CD4-positive, alpha-beta T cell treated with Interleukin-4 for 1 hour (primary cell): ENCODE data around the gene PDC.
A peak's percentile ranks its signal among the peaks of the same experiment; 100 is the strongest.
"Not testable (repeated sequence)": the region's sequence is repeated elsewhere in the genome, so short reads cannot be mapped to it uniquely, and the experiment has no call there.

ENCODE experiments used
- DNase-seq, 2 donors: peaks; one replicate each; pipeline ENCODE4 v3.0.0-alpha.2; 2020 to 2022

Gene PDC

GRCh38 chr1:186463926-186464325 lies 3.0 kb upstream of the PDC start:
- no peak for DNase-seq

- no peak for DNase-seq
Measured at GRCh38 chr1:186463511-186463910, 2.6 kb upstream of the PDC start.

- DNase-seq = not testable (repeated sequence)
Measured at GRCh38 chr1:186459161-186459560, 1.8 kb downstream of the PDC start.

GRCh38 chr1:186456729-186457255 lies 4.1 kb downstream of the PDC start:
- DNase-seq = no peak

- DNase-seq = no peak
Measured at GRCh38 chr1:186454981-186455380, 5.9 kb downstream of the PDC start.

- DNase-seq = no peak
Measured at GRCh38 chr1:186446152-186446551, 14.8 kb downstream of the PDC start.

- no peak for DNase-seq
Measured at GRCh38 chr1:186443638-186444037, 17.3 kb downstream of the PDC start.

- DNase-seq = no peak
Measured at GRCh38 chr1:186442651-186443375, 18.1 kb downstream of the PDC start.

GRCh38 chr1:186440584-186440983 lies 20.3 kb downstream of the PDC start:
- no peak for DNase-seq

- no peak for DNase-seq
Measured at GRCh38 chr1:186438567-186438966, 22.3 kb downstream of the PDC start.

GRCh38 chr1:186435336-186435735 lies 25.6 kb downstream of the PDC start:
- DNase-seq = no peak

GRCh38 chr1:186429017-186429416 lies 31.9 kb downstream of the PDC start:
- no peak for DNase-seq

GRCh38 chr1:186426118-186426517 lies 34.8 kb downstream of the PDC start:
- DNase-seq = no peak

- no peak for DNase-seq
Measured at GRCh38 chr1:186424539-186424938, 36.4 kb downstream of the PDC start.

GRCh38 chr1:186421446-186421845 lies 39.5 kb downstream of the PDC start:
- DNase-seq = no peak

- peak in 1 of 2 donors; percentile 19 for DNase-seq
Measured at GRCh38 chr1:186420923-186421322, 40.0 kb downstream of the PDC start.

GRCh38 chr1:186420311-186420710 lies 40.6 kb downstream of the PDC start:
- no peak for DNase-seq

- no peak for DNase-seq
Measured at GRCh38 chr1:186418503-186418902, 42.4 kb downstream of the PDC start.

- DNase-seq = no peak
Measured at GRCh38 chr1:186413319-186413718, 47.6 kb downstream of the PDC start.

GRCh38 chr1:186409091-186409490 lies 51.8 kb downstream of the PDC start:
- DNase-seq = no peak

- DNase-seq = peak in 1 of 2 donors; percentile 64
Measured at GRCh38 chr1:186404454-186405051, 56.4 kb downstream of the PDC start.

GRCh38 chr1:186403632-186404031 lies 57.3 kb downstream of the PDC start:
- no peak for DNase-seq

GRCh38 chr1:186401446-186401845 lies 59.5 kb downstream of the PDC start:
- not testable (repeated sequence) for DNase-seq
